HepG2 (cell line): ENCODE measurements around the gene ANKRD6. TPM values are rescaled to one million over a fixed set of nuclear protein-coding genes. Genes with fewer than 3 reads are reported as not detected.

Experiments used
- ATAC-seq: fragments of 200-7000 bp; cut with Tn5 transposase; 3 replicates; pipeline ENCODE4 v1.9.1; 2020; ENCODE audit warnings: mild to moderate bottlenecking, moderate library complexity
- BruUV-seq: library from RNA; stranded (reverse); fragments of 400-500 nt; replicated peaks from 2 replicates; lab custom pipeline; 2021; lab: Mats Ljungman, UMichigan
- CTCF ChIA-PET: fragments of 300-600 bp; formaldehyde crosslinking; extraction: SDS; loops from one replicate; lab custom pipeline; 2021; ENCODE audit warnings: low total read pairs, inconsistent platforms, low intra/inter-chr PET ratio; lab: Yijun Ruan, JAX
- POLR2A ChIA-PET: fragments of 350-600 bp; sonication (Branson Sonifier 250); formaldehyde crosslinking; loops from one replicate; lab custom pipeline; 2020; ENCODE audit warnings: antibody characterized with exemption, inconsistent platforms; lab: Yijun Ruan, JAX
- DNase-seq: peaks from one replicate; pipeline ENCODE4 v3.0.0-alpha.2; 2015; ENCODE audit warnings: low spot score
- FAIRE-seq: peaks from 3 replicates; lab custom pipeline; 2011; peaks lifted over from hg19 to GRCh38; lab: Jason Lieb, UNC
- H2AFZ ChIP-seq: one replicate; pipeline ENCODE4 v1.6.1; 2011; ENCODE audit warnings: low read length, inconsistent platforms
- H3K27ac ChIP-seq: fragments of 300-600 bp; 3 replicates; pipeline ENCODE4 v1.8.0; 2011; ENCODE audit warnings: mixed run types, mild to moderate bottlenecking, mixed read lengths, low read length, inconsistent platforms; ENCODE audit not compliant: insufficient read depth; ENCODE audit errors: extremely low read length
- H3K27me3 ChIP-seq, 2 experiments: fragments of 200-600 bp in 1 of 2; 2 replicates in 1 of 2; 3 replicates in 1 of 2; pipeline versions ENCODE4 v1.6.0 to v1.8.0; 2011; ENCODE audit warnings: low read length in 2 of 2, mild to moderate bottlenecking in 2 of 2, moderate library complexity in 2 of 2, inconsistent platforms in 1 of 2; ENCODE audit not compliant: insufficient read depth in 2 of 2, control insufficient read depth in 1 of 2
- H3K36me3 ChIP-seq, 2 experiments: fragments of 200-600 bp in 1 of 2; replicated peaks in 1 of 2; 2 replicates in 1 of 2; 3 replicates in 1 of 2; pipeline versions ENCODE4 v1.5.1 to v1.8.0; 2011; ENCODE audit warnings: low read length in 2 of 2, inconsistent platforms in 1 of 2; ENCODE audit not compliant: insufficient read depth in 2 of 2, control insufficient read depth in 1 of 2
- H3K4me1 ChIP-seq: 2 replicates; pipeline ENCODE4 v1.5.1; 2012; ENCODE audit warnings: low read length, inconsistent platforms; ENCODE audit not compliant: insufficient read depth
- H3K4me2 ChIP-seq: 2 replicates; pipeline ENCODE4 v1.6.0; 2011; ENCODE audit warnings: low read depth, low read length, inconsistent platforms
- H3K4me3 ChIP-seq, 3 experiments: fragments of 200-600 bp in 1 of 3; sonication (generic), shearing (Covaris generic) in 1 of 3; replicated peaks in 1 of 3; 2 replicates each; pipeline ENCODE4 v1.5.1; 2011 to 2016; ENCODE audit warnings: low read length in 3 of 3, inconsistent platforms in 2 of 3, low read depth in 2 of 3, mild to moderate bottlenecking in 2 of 3, control low read depth in 1 of 3, mixed read lengths in 1 of 3; ENCODE audit not compliant: insufficient read depth in 1 of 3
- H3K79me2 ChIP-seq: one replicate; pipeline ENCODE4 v1.6.1; 2011; ENCODE audit warnings: low read length, inconsistent platforms; ENCODE audit not compliant: insufficient read depth
- H3K9ac ChIP-seq: 2 replicates; pipeline ENCODE4 v1.6.0; 2011; ENCODE audit warnings: mild to moderate bottlenecking, low read depth, low read length, inconsistent platforms; ENCODE audit not compliant: insufficient read depth
- H3K9me3 ChIP-seq: 2 replicates; pipeline ENCODE4 v1.5.1; 2012; ENCODE audit warnings: mild to moderate bottlenecking, low read length
- H4K20me1 ChIP-seq: 2 replicates; pipeline ENCODE4 v1.6.0; 2011; ENCODE audit warnings: inconsistent platforms, mild to moderate bottlenecking, low read length, moderate library complexity; ENCODE audit not compliant: insufficient read depth
- CBX1 ChIP-seq: IDR thresholded peaks from one replicate; pipeline ENCODE4 v1.6.1; 2016; ENCODE audit warnings: antibody characterized with exemption, low read depth
- FOXC1 ChIP-seq: sonication (generic); formaldehyde crosslinking; IDR thresholded peaks from 2 replicates; pipeline ENCODE4 v1.8.0; 2022; ENCODE audit warnings: mild to moderate bottlenecking, missing genetic modification reagents, borderline replicate concordance
- HMG20B ChIP-seq: conservative IDR thresholded peaks from 2 replicates; pipeline ENCODE4 v1.6.1; 2016; ENCODE audit warnings: missing genetic modification reagents, missing compliant biosample characterization
- IRX3 ChIP-seq: sonication (generic); formaldehyde crosslinking; IDR thresholded peaks from 2 replicates; pipeline ENCODE4 v1.8.1; 2023; ENCODE audit warnings: mild to moderate bottlenecking, low read depth, missing genetic modification reagents, borderline replicate concordance
- ISX ChIP-seq: sonication (generic); formaldehyde crosslinking; conservative IDR thresholded peaks from 2 replicates; pipeline ENCODE4 v1.5.0; 2020; ENCODE audit warnings: missing genetic modification reagents
- KLF11 ChIP-seq: IDR thresholded peaks from 2 replicates; pipeline ENCODE4 v1.6.1; 2016; ENCODE audit warnings: missing compliant biosample characterization
- MAFK ChIP-seq, 2 experiments: IDR thresholded peaks in 1 of 2; conservative IDR thresholded peaks in 1 of 2; 2 replicates each; pipeline ENCODE4 v1.6.1; 2011; ENCODE audit warnings: improper control_type of control experiment in 2 of 2, low read length in 2 of 2
- NR1H2 ChIP-seq: sonication (generic); formaldehyde crosslinking; IDR thresholded peaks from 2 replicates; pipeline ENCODE4 v1.8.1; 2022; ENCODE audit warnings: low read depth, missing genetic modification reagents, borderline replicate concordance
- POLR2AphosphoS2 ChIP-seq: IDR thresholded peaks from 2 replicates; pipeline ENCODE4 v1.6.1; 2011; ENCODE audit warnings: low read depth, low read length, improper control_type of control experiment
- TOPORS ChIP-seq: sonication (generic); formaldehyde crosslinking; IDR thresholded peaks from 2 replicates; pipeline ENCODE4 v1.8.0; 2023; ENCODE audit warnings: mild to moderate bottlenecking, missing genetic modification reagents
- ZFP41 ChIP-seq: sonication (generic); formaldehyde crosslinking; IDR thresholded peaks from 2 replicates; pipeline ENCODE4 v1.4.0; 2020; ENCODE audit warnings: mild to moderate bottlenecking, missing genetic modification reagents, borderline replicate concordance
- ZFX ChIP-seq: sonication (generic); formaldehyde crosslinking; IDR thresholded peaks from 2 replicates; pipeline ENCODE4 v1.4.0; 2020; ENCODE audit warnings: mild to moderate bottlenecking, low read depth, missing genetic modification reagents, moderate library complexity
- ZFY ChIP-seq: sonication (generic); formaldehyde crosslinking; IDR thresholded peaks from 2 replicates; pipeline ENCODE4 v1.4.0; 2020; ENCODE audit warnings: missing genetic modification reagents
- ZKSCAN5 ChIP-seq: sonication (generic); formaldehyde crosslinking; IDR thresholded peaks from 2 replicates; pipeline ENCODE4 v1.5.1; 2020; ENCODE audit warnings: mild to moderate bottlenecking, missing genetic modification reagents
- ZNF496 ChIP-seq: sonication (generic); formaldehyde crosslinking; IDR thresholded peaks from 2 replicates; pipeline ENCODE4 v1.8.1; 2023; ENCODE audit warnings: mild to moderate bottlenecking, moderate library complexity, missing genetic modification reagents; ENCODE audit not compliant: insufficient replicate concordance
- WGBS: methylation state at CpG from one replicate; pipeline ENCODE4 v1.1.6; 2017; ENCODE audit warnings: low lambda C conversion rate; 5-methylcytosine and 5-hydroxymethylcytosine counted together
- in situ Hi-C: cut with HindIII; loops from 2 replicates; pipeline ENCODE4 v1.10.0; 2017; ENCODE audit warnings: low pct_unique_long_range_greater_than_20kb; ENCODE audit not compliant: extremely low pct_ligation_motif_present
- intact Hi-C: fragments of 100-400 bp; cut with micrococcal nuclease; formaldehyde crosslinking; loops from one replicate; pipeline ENCODE4 v1.10.0; 2022; ENCODE audit not compliant: unreplicated experiment
- polyA plus RNA-seq, 8 experiments: library from polyadenylated mRNA; depleted of rRNA in 3 of 8; stranded (reverse) in 7 of 8; unstranded in 1 of 8; fragments of >200 nt; fragmentation: Illumina TruSeq in 4 of 8; extraction: Trizol in 4 of 8; gene quantifications; 2 replicates each; pipeline versions ENCODE4 v1.2.1 to v1.2.3, GENCODE V29; 2011 to 2016; ENCODE audit warnings: low read depth in 4 of 8, missing spikeins in 1 of 8, mixed read lengths in 1 of 8; ENCODE audit not compliant: insufficient read depth in 1 of 8
- total RNA-seq, 5 experiments: library from RNA; depleted of rRNA; stranded (reverse); fragments of >200 nt; fragmentation: Illumina TruSeq; extraction: Trizol; gene quantifications; 2 replicates each; pipeline ENCODE4 v1.2.3, GENCODE V29; 2016; ENCODE audit warnings: low read depth in 1 of 5
- TF ChIP-seq, protein P1 (sequence below): sonication (generic); formaldehyde crosslinking; conservative IDR thresholded peaks from 2 replicates; pipeline ENCODE4 v1.8.0; 2022; ENCODE audit warnings: mild to moderate bottlenecking, moderate library complexity, missing genetic modification reagents
- TF ChIP-seq, protein P2 (sequence below): sonication (generic); formaldehyde crosslinking; IDR thresholded peaks from 2 replicates; pipeline ENCODE4 v1.4.0; 2020; ENCODE audit warnings: missing genetic modification reagents, borderline replicate concordance

ANKRD6 gene
- total and polyA plus RNA-seq, 2 of the 13 experiments (the other 11 are each of a cell fraction or from before 2014, with no cell fraction given): 0.18 to 0.36 TPM

DNA sequence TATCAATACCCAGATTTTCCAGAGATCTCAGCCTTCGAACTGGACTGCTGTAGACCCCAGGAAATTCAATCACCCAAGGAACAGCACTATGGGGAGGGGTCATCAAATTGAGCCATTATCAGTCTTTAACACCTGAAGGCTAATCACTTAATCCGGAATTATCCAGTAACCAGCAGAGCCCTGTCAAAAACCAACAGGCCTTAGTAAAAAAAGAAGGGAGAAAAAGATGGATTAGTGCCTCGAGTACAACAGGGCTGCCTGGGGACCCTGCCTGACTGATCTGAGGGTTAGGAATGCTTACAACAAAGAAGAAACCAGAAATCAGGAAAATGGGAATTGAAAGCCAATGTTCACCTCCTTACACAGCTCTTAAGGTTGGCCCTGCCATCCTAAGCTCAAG, 28.4 kb upstream of the ANKRD6 start:
- DNase-seq: no peak
- BruUV-seq: no TSS peak
- Histone ChIP-seq H3K27me3 (peaks cover 0 to 16% of the 10 kb centered on the region in 2 experiments; a peak in 3 of 5 replicates), H3K27ac (no peak overlapping the region), H3K9ac (no peak overlapping the region)
- TF ChIP-seq CBX1 (no peak), HMG20B (CRISPR knock-in tag) (no peak), KLF11 (CRISPR knock-in tag) (no peak), MAFK (conservative IDR thresholded peaks at IDR 0.05 in 1 of 2, IDR thresholded peaks at IDR 0.05 in 1 of 2; ENCODE audit: low read length in 2 of 2) (no peak), ZFY (no peak), NR1H2 (CRISPR knock-in tag) (no peak), TOPORS (CRISPR knock-in tag) (no peak), IRX3 (CRISPR knock-in tag) (no peak), ZFX (CRISPR knock-in tag) (no peak), ISX (CRISPR knock-in tag) (no peak), ZKSCAN5 (CRISPR knock-in tag) (no peak), POLR2AphosphoS2 (no peak), FOXC1 (CRISPR knock-in tag) (no peak), ZNF496 (no peak), ZFP41 (CRISPR knock-in tag) (no peak)
- TF ChIP-seq, protein P1, sequence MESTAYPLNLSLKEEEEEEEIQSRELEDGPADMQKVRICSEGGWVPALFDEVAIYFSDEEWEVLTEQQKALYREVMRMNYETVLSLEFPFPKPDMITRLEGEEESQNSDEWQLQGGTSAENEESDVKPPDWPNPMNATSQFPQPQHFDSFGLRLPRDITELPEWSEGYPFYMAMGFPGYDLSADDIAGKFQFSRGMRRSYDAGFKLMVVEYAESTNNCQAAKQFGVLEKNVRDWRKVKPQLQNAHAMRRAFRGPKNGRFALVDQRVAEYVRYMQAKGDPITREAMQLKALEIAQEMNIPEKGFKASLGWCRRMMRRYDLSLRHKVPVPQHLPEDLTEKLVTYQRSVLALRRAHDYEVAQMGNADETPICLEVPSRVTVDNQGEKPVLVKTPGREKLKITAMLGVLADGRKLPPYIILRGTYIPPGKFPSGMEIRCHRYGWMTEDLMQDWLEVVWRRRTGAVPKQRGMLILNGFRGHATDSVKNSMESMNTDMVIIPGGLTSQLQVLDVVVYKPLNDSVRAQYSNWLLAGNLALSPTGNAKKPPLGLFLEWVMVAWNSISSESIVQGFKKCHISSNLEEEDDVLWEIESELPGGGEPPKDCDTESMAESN (CRISPR knock-in tag): no peak
- TF ChIP-seq, protein P2, sequence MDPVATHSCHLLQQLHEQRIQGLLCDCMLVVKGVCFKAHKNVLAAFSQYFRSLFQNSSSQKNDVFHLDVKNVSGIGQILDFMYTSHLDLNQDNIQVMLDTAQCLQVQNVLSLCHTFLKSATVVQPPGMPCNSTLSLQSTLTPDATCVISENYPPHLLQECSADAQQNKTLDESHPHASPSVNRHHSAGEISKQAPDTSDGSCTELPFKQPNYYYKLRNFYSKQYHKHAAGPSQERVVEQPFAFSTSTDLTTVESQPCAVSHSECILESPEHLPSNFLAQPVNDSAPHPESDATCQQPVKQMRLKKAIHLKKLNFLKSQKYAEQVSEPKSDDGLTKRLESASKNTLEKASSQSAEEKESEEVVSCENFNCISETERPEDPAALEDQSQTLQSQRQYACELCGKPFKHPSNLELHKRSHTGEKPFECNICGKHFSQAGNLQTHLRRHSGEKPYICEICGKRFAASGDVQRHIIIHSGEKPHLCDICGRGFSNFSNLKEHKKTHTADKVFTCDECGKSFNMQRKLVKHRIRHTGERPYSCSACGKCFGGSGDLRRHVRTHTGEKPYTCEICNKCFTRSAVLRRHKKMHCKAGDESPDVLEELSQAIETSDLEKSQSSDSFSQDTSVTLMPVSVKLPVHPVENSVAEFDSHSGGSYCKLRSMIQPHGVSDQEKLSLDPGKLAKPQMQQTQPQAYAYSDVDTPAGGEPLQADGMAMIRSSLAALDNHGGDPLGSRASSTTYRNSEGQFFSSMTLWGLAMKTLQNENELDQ: no peak
- TF ChIP-seq, all 625 proteins: peak for 0
- intact Hi-C loops (no loop called here), in situ Hi-C loops (no loop called here)
- FAIRE-seq: no peak
- 29% methylated on average over 3 of the region's 3 CpGs for WGBS
- H3K36me3 ChIP-seq: no peaks in the 10 kb centered on the region
- no peaks in the 10 kb centered on the region for H3K9me3 ChIP-seq
- H3K4me2 ChIP-seq: no peak overlapping the region
- ChIA-PET CTCF (no interaction called here), POLR2A (no interaction called here)
- H3K79me2 ChIP-seq: no peaks in the 10 kb centered on the region
- no peak overlapping the region for H2AFZ ChIP-seq
- H3K4me3 ChIP-seq: no peak overlapping the region
- H3K4me1 ChIP-seq: no peaks in the 10 kb centered on the region
- H4K20me1 ChIP-seq: no peaks in the 10 kb centered on the region
- ATAC-seq: no peak
